Activated T-helper 2 cell treated with anti-CD3 and anti-CD28 coated beads, Interferon-gamma antibody, Interleukin-2, Interleukin-4, amounts not matched to agents 10 μg/mL and 5 μg/mL and 100 μg/mL, durations not matched to agents 14 hours and 24 hours and 36 hours (primary cell): ENCODE measurements around the gene HSPBP1. TPM values are rescaled to one million over a fixed set of nuclear protein-coding genes. Genes with fewer than 3 reads are reported as not detected.
"Not testable (repeated sequence)": the region's sequence is repeated elsewhere in the genome, so short reads cannot be mapped to it uniquely, and the experiment has no call there.

Experiments
- DNase-seq: peaks from one replicate; pipeline ENCODE4 v3.0.0; 2021; ENCODE audit warnings: low spot score
- H3K27ac Mint-ChIP-seq: one replicate; pipeline ENCODE4 v1.8.0; 2021; ENCODE audit warnings: mixed read lengths
- H3K27me3 Mint-ChIP-seq: one replicate; pipeline ENCODE4 v1.8.0; 2021; ENCODE audit warnings: low read depth, mixed read lengths
- H3K36me3 Mint-ChIP-seq: one replicate; pipeline ENCODE4 v1.8.0; 2021; ENCODE audit warnings: low read depth, mixed read lengths
- H3K4me1 Mint-ChIP-seq: one replicate; pipeline ENCODE4 v1.8.0; 2021; ENCODE audit warnings: low read depth, mixed read lengths
- H3K4me3 Mint-ChIP-seq: one replicate; pipeline ENCODE4 v1.8.0; 2021; ENCODE audit warnings: low read depth, mild to moderate bottlenecking, moderate library complexity, mixed read lengths
- H3K9me3 Mint-ChIP-seq: one replicate; pipeline ENCODE4 v1.8.0; 2021; ENCODE audit warnings: mixed read lengths
- intact Hi-C: fragments of 100-400 bp; cut with micrococcal nuclease; formaldehyde crosslinking; loops from one replicate; pipeline ENCODE4 v1.15.1; 2023
- total RNA-seq: library from RNA; stranded (reverse); gene quantifications from 2 replicates; pipeline ENCODE4 v1.2.3, GENCODE V29; 2022

The HSPBP1 gene, protein sequence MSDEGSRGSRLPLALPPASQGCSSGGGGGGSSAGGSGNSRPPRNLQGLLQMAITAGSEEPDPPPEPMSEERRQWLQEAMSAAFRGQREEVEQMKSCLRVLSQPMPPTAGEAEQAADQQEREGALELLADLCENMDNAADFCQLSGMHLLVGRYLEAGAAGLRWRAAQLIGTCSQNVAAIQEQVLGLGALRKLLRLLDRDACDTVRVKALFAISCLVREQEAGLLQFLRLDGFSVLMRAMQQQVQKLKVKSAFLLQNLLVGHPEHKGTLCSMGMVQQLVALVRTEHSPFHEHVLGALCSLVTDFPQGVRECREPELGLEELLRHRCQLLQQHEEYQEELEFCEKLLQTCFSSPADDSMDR
- 59.0 and 59.3 TPM in 2 replicates for total RNA-seq

DNA sequence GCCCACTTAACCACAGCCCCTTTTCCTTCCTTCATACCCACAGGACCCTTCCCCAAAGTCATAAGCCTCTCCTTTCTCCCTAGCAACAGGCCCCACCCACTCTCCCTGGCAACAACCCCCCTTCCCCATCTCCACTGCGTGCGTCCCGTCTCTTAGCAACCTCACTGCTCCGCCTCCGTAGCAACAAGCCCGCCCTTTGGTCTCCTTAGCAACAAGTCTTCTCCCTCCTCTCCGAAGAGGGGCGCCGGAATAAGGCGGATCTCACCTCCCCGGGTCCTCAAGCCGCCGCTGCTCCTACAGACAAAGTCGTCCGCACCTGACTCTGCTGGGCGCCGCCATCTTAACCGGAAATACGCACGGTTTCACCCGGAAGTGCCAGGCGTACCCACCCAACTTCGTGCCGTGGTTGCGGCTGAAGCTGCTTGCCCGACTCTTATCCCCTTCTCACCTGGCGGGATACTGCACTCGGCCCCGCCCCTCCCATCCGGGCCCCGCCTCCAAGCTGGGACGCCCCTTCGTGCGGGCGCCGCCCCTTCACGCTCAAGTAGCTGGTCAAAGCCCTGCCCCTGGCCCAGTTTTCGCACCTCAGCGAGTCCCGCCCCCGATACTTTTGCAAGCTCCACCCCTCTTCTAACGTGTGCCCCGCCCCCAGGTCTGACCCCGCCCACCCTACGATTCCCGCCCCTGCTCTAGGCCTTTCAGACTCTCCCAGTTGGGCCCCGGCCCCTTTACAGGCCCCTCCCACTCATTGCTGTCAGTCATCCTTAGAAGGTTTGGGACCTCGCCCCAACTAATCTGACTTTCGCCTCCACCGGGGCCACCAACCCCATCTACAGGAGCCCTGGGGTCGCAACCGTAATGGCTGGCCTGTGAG is at the start of gene HSPBP1:
TSS of gene HSPBP1 (minus strand) at position 341 of the 874 bp plus-strand sequence. CDS start 502 bp downstream, outside the sequence.
- H3K27ac Mint-ChIP-seq = peak within 1 kb of the TSS; percentile 97
- intact Hi-C loops = loop anchor here (1.0 to 2.0 kb wide), 3 partner anchors 21 to 319 kb away; partner anchors contain the start of genes FIZ1, KMT5C and PPP6R1
- no peaks in the 10 kb centered on the region for H3K9me3 Mint-ChIP-seq
- peak; percentile 96 for DNase-seq
- H3K36me3 Mint-ChIP-seq = peaks cover 18% of the 10 kb centered on the region
- H3K27me3 Mint-ChIP-seq = peaks cover 3% of the 10 kb centered on the region
- peaks cover 16% of the 10 kb centered on the region for H3K4me1 Mint-ChIP-seq
- peak within 1 kb of the TSS; percentile 100 for H3K4me3 Mint-ChIP-seq

DNA sequence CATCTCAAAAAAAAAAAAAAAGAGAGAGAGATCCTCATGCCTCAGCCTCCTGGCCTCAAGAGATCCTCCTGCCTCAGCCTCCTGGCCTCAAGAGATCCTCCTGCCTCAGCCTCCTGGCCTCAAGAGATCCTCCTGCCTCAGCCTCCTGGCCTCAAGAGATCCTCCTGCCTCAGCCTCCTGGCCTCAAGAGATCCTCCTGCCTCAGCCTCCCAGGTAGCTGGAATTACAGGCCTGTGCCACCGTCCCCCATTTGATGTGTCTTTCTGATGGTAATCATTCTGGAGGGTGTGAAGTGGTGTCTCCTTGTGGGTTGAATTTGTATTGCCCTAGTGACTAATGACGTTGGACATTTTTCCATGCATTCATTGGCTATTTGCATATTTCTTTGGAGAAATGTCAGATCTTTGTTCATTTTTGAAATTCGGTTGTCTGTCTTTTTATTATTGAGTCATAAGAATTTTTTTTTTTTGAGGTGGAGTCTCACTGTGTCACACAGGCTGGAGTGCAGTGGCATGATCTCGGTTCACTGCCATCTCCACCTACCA is 48.9 kb upstream of the HSPBP1 start:
- H3K27me3 Mint-ChIP-seq, DNase-seq, intact Hi-C loops: not testable (repeated sequence)

DNA sequence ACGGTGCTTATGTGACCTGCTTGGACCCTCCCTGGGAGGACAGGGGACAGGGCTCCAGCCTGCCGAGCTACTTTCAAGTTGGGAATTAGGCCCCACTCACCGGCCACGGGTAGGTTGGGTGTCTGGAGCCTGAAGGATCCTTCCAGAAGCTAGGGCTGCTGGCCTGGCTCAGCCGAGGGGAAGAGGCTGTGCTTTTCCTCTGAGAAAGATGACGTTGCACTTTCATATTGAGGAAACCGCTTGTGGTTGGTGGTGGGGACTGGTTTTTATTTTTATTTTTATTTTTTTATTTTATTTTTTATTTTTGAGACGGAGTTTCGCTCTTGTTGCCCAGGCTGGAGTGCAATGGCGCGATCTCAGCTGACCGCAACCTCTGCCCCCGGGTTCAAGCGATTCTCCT is 45.3 kb upstream of the HSPBP1 start, which contains the start of gene TMEM150B:
TSS of gene TMEM150B (minus strand) at position 170 of the 400 bp plus-strand sequence. CDS start 4,305 bp downstream, outside the sequence.
- no peak within 1 kb of the TSS for H3K4me3 Mint-ChIP-seq
- H3K4me1 Mint-ChIP-seq = peaks cover 4% of the 10 kb centered on the region
- no peak within 1 kb of the TSS for H3K27ac Mint-ChIP-seq
- DNase-seq = no peak
- peaks cover 7% of the 10 kb centered on the region for H3K27me3 Mint-ChIP-seq
- H3K36me3 Mint-ChIP-seq = no peaks in the 10 kb centered on the region
- no peaks in the 10 kb centered on the region for H3K9me3 Mint-ChIP-seq
- intact Hi-C loops = no loop called here

More for the DNA sequence above, 48.9 kb upstream of the HSPBP1 start:
- not testable (repeated sequence) for H3K36me3 Mint-ChIP-seq, H3K4me3 Mint-ChIP-seq, H3K9me3 Mint-ChIP-seq, H3K4me1 Mint-ChIP-seq, H3K27ac Mint-ChIP-seq

DNA sequence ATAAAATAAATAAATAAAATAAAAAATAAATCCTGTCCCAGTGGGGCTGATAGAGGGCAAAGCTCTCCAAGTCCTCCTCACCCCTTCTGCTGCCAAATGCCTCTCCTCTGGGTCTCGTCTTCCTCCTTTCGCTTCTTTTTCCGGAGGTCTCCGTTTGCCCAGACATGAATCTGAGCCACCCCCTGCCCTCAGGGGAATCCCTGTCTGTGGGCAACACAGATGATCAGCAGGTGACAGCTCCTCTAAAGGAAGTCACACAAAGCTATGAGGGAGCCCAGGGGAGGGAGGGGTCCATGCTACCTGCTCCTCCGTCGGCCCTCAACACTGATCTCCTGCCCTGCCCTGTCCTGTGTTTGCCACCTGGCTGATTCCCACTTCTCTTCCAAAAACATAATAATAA is 44.8 kb upstream of the HSPBP1 start:
- Mint-ChIP-seq H3K9me3 (no peaks in the 10 kb centered on the region), H3K36me3 (no peaks in the 10 kb centered on the region), H3K27ac (no peak overlapping the region), H3K27me3 (peaks cover 7% of the 10 kb centered on the region), H3K4me3 (no peak overlapping the region), H3K4me1 (peaks cover 4% of the 10 kb centered on the region)
- intact Hi-C loops = no loop called here
- DNase-seq = no peak

DNA sequence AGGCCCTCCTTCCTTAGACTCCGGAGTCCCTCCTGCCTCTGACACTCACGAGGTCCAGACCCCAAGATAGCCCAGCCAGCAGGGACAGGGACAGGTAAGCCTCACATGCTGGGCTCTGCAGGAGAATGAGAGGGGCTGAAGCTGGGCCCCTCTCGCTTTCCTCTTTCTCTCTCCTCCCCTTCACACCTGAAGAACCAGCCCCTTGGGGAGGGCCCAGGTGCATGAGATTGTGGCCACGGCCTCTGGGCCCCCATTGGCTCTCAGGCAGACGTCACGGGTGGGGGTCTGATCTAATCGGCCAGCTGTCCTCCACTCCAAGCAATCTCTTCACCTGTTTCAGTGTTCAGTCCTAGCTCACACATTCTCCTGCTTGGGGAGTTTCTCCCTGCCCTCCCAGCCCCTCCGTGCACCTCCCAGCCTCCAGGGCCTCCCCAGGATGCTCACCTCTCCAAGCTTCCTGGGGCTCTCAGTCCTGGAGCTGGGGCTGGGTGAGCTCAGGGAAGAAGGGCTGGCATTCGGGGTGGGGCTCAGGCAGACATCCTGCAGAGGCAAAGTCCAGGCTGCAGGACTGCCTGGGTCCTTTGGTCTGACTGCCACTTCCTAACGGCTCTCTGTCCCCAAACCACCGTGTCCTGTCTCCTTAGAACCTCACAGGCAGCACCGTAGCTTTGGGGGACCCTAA is 42.4 kb upstream of the HSPBP1 start:
- Mint-ChIP-seq H3K27ac (no peak overlapping the region), H3K9me3 (no peaks in the 10 kb centered on the region), H3K4me1 (peaks cover 4% of the 10 kb centered on the region), H3K4me3 (no peak overlapping the region), H3K36me3 (no peaks in the 10 kb centered on the region), H3K27me3 (peaks cover 6% of the 10 kb centered on the region)
- intact Hi-C loops = no loop called here
- DNase-seq = no peak

DNA sequence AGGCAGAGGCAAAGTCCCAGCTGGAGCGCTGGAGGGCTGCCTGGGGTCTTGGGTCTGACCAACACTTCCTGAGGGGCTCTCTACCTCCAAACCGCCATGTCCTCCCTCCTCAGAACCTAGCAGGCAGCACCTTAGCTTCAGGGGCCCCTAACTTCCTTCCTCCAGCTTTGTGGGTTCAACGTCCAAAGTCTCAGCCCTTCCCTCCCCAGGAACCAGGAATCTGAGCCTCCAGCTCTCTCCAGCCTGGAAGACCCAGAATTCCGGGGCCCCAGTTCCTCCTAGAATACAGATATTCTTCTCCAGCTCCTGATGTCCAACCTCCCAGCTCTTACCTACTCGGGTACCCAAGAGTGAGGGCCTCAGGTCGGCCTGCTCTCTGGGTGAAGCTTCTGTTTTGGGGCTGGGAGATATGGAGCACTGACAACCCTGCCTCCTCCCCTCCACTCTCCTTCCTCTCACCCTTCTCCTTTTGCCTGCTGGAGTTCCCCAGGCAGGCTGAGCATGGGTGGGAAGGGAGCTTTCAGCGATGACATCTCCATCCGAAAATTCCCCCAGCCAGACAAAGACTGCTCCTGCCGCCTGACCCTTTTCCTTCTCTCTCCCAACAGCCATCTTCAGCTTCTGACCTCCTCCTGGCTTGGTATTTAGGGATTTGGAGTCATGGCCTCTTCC is 41.7 kb upstream of the HSPBP1 start:
- Mint-ChIP-seq H3K9me3 (no peaks in the 10 kb centered on the region), H3K4me3 (no peak overlapping the region), H3K27ac (no peak overlapping the region), H3K4me1 (peaks cover 4% of the 10 kb centered on the region), H3K27me3 (peaks cover 6% of the 10 kb centered on the region), H3K36me3 (no peaks in the 10 kb centered on the region)
- no peak for DNase-seq
- intact Hi-C loops = no loop called here

DNA sequence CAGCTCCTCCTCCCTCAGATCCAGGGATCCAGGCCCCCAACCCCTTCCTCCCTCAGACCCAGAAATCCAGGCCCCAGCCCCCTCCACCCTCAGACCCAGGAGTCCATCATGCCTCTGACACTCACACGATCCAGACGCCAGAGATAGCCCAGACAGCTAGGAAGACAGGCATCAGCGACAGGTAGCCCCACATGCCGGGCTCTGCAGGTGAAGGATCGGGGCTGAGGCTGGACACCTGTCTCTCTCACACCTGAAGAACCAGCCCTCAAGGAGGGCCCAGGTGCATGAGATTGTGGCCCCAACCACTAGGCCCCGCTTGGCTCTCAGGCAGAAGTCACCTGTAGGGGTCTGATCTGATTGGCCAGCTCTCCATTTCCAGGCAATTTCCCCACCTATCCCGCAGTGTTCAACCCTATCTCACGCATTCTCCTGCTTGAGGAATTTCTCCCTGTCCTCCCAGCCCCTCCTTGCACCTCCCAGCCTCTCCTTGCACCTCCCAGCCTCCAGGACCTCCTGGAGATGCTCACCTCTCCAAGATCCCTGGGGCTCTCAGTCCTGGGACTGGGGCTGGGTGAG is 41.0 kb upstream of the HSPBP1 start:
- no peaks in the 10 kb centered on the region for H3K36me3 Mint-ChIP-seq
- no peak for DNase-seq
- no peak overlapping the region for H3K27ac Mint-ChIP-seq
- intact Hi-C loops = no loop called here
- H3K9me3 Mint-ChIP-seq = no peaks in the 10 kb centered on the region
- peaks cover 6% of the 10 kb centered on the region for H3K27me3 Mint-ChIP-seq
- peaks cover 4% of the 10 kb centered on the region for H3K4me1 Mint-ChIP-seq
- H3K4me3 Mint-ChIP-seq = no peak overlapping the region

DNA sequence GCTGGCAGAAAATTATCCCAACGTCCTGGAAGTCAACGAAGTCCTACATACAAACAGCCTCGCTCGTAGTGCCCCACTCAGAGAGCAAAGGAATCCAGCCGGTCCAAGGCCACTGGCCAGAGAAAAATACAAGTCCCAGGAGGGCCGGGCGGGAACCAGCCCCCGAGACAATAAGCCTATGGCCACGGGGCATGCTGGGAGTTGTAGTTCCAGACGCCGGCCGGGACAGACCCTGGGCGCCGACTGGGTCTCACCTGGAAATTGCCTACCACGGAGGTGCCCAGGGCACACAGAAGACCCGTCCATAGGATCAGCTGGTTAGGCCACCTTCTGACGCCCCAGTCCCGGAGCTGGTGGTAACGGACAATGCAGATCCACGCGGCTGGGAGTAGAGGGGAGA is 39.9 kb upstream of the HSPBP1 start:
- Mint-ChIP-seq H3K4me1 (no peaks in the 10 kb centered on the region), H3K9me3 (no peaks in the 10 kb centered on the region), H3K27me3 (peaks cover 6% of the 10 kb centered on the region), H3K27ac (no peak overlapping the region), H3K36me3 (no peaks in the 10 kb centered on the region), H3K4me3 (no peak overlapping the region)
- DNase-seq = no peak
- intact Hi-C loops = no loop called here

DNA sequence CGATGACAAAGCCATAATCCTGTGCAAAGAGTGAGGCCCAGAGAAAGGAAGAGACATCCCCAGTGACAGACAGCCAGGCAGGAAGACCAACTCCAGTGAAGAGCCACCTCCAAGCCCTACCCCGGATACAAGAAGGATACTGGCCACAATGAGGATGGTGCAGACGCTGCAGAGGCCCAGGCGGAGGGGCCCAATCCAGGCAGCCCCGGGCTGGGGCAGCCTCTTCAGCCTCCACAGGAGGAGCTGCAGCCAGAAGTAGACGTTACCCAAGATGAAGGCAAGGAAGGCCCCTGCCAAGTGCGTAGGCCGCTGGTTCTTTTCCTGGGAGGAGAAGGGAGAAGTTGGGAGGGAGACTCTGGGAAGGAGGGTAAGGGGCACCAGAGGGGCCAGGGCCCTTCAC is 36.7 kb upstream of the HSPBP1 start:
- Mint-ChIP-seq H3K9me3 (no peaks in the 10 kb centered on the region), H3K4me1 (no peaks in the 10 kb centered on the region), H3K27ac (no peak overlapping the region), H3K27me3 (no peaks in the 10 kb centered on the region), H3K4me3 (no peak overlapping the region), H3K36me3 (no peaks in the 10 kb centered on the region)
- DNase-seq = no peak
- intact Hi-C loops = no loop called here

DNA sequence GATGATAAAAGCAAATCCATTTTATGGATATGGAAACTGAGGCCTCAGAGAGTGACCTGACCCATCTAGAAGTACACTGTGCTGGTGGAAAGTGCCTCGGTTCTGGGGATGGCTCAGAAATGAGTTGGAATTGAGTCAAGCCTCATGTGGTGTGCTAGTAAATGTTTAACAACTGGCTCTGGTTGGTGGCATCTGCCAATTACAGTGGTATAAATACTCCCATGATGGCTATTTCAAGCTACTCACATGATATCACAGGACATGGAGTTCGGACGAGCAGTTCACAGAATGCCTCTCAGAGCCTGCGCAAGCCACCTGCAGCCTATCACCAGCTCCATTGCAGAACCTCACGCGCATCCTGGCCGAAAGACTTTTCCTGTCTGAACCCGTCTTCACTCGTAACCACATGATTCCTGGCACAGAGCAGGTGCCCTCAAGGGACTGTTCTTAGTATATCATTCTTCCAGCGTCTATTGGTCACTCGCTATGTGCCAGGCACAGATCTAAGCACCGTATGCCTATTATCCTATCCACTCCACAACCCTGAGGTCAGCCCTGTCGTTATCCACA is 36.1 kb upstream of the HSPBP1 start:
- H3K9me3 Mint-ChIP-seq = no peaks in the 10 kb centered on the region
- no peak overlapping the region for H3K27ac Mint-ChIP-seq
- intact Hi-C loops = no loop called here
- no peaks in the 10 kb centered on the region for H3K27me3 Mint-ChIP-seq
- H3K36me3 Mint-ChIP-seq = no peaks in the 10 kb centered on the region
- H3K4me3 Mint-ChIP-seq = no peak overlapping the region
- no peak for DNase-seq
- no peaks in the 10 kb centered on the region for H3K4me1 Mint-ChIP-seq

DNA sequence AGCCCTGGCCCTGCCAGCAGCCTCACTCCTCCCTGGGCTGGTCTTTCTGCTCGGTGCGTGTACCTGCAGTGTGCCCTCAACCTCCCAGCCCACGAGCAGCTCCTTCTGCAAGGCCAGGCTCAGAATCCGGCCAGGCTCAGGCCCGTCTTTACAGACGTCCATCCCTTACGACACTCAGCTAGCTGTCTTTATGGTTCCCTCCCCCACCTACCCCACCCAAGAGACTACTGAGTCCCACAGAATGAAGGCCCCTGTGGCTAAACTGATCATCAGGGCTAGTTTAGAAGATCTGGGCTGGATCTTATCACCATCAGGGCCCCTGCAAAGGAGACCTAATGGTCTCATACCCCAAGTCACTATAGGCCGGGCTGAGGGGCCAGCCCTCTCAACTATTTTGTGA is 34.5 kb upstream of the HSPBP1 start:
- Mint-ChIP-seq H3K36me3 (no peaks in the 10 kb centered on the region), H3K9me3 (no peaks in the 10 kb centered on the region), H3K27me3 (no peaks in the 10 kb centered on the region), H3K4me3 (no peak overlapping the region), H3K27ac (no peak overlapping the region), H3K4me1 (no peaks in the 10 kb centered on the region)
- DNase-seq = no peak
- intact Hi-C loops = no loop called here
